NCI-H2107 (cell line): ENCODE results near the gene NME1.

Experiments used
- DNase-seq: peaks from one replicate; lab custom pipeline; 2025; lab: John Stamatoyannopoulos, UW

Gene NME1

DNA sequence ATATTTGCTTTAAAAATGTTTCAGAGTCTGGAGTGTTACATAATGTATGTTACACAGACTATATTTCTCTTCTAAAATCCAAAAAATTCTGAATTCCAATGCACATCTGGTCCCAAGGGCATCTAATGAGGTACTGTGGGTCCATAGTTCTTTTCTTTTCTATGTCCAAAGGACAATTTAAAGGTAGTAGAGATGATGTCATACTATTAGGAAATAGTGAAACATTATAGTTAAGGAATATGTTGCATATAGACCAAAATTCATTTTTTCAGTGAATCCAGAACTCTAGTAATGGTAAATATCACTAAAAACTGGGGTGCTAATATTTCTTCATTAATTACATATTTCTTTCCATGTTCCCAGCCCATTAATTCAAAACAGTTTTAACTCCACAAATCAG lies 35.8 kb downstream of the NME1 start:
- DNase-seq = no peak

DNA sequence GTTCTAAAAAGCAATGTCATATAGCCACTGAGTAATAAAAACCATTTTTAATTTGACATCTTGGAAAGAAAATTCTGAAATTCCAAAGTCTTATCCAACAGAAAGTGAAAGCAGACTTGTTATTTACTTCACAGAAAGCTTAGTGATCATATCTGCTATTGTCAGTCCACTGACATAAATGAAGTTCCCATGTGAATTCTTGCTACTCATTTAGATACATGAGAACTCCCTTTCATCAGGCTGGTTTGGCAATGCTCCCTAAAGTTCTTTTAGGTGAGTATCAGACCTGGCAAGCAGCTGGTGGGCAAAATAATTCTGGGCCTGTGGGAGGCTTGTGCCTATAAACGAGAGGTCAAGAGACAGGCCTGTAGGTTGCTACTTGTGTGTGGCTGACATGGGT lies 36.3 kb downstream of the NME1 start:
- DNase-seq = no peak

DNA sequence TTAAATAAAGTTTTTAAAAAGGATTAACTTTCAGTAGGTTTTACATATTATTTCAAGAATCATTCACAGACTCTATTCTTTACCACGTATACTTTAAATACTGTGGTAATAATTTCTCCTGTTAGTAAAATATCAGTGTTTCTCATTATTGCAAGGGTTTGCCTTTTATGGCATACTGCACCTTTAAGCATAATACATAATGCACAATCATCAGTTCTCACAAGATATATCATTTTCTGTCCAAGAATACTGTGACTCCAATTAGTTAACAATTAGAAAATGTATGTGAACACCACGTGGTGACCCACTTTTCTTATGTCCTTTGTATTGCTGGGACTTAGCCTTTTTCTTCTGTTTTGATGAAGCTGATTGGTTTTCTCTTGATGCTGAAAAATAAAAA lies 38.5 kb downstream of the NME1 start:
- no peak for DNase-seq

DNA sequence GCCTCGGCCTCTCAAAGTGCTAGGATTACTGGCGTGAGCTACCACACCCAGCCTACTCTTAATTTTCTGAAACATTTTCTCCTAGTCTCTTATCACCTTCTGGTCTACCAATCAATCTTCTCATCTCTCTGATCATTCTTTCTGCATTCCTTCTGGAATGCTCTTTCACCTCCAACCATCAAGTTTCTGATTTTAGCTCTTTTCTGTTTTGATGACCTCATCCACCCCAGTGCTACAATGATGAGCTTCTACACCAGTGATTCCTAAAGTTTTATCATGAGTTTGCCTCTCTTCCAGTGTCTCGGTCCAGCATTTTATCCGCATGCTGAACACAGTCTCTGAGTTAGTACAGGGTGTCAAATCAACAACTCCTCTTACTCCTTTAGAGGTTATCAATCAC lies 44.4 kb downstream of the NME1 start:
- no peak for DNase-seq

DNA sequence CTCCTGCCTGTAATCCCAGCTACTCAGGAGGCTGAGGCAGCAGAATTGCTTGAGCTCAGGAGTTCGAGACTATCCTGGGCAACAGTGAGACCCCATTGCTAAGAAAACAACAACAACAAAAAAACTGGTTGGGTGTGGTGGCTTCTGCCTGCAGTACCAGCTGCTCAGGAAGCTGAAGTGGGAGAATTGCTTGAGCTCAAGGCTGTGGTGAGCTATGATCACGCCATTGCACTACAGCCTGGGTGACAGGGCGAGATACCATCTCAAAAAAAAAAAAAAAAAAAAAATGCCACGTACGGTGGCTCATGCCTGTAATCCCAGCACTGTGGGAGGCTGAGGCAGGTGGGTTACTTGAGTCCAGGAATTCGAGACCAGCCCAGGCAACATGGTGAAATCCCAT lies 46.9 kb downstream of the NME1 start:
- DNase-seq = no peak

DNA sequence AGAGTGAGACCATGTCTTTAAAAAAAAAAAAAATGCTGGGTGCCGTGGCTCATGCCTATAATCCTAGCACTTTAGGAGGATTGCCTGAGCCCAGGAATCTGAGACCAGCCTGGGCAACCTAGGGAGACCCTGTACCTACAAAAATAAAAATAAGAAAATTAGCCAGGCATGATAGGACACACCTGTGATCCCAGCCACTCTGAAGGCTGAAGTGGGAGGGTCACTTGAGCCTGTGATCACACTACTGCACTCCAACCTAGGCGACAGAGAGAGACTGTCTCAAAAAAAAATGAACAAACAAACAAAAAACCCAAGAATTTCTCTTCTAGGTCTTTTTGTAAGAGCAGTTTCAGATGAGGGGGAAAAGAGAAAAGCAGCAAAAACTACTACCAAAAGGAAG lies 47.5 kb downstream of the NME1 start:
- DNase-seq = no peak

DNA sequence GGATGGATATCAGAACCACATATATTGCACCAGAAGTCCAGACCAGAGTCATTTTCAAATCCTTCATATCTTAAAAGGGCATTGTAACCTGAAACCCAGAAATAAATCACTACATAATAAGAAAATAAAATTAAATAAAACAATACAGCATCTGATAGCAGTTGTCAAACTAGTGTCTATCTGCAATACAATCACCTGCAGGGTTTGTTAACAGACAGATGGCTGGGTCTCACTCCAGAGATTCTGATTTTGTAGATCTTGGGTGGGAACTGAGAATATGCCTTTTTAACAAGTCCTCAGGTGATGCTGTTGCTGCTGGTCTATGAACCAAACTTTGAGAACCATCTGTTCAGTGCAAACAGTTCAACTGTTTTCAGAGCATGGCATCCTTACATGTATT lies 50.5 kb downstream of the NME1 start:
- DNase-seq = no peak
